Hepatocyte (in vitro differentiated cells): ENCODE measurements around the gene NR5A1.

Source experiments
- CTCF ChIP-seq: fragments of 200-600 bp; sonication (generic); IDR thresholded peaks from 2 replicates; pipeline ENCODE4 v1.5.1; 2016; ENCODE audit warnings: antibody characterized with exemption, mild to moderate bottlenecking; ENCODE audit not compliant: poor library complexity
- EZH2 ChIP-seq: fragments of 200-600 bp; sonication (generic); IDR thresholded peaks from 2 replicates; pipeline ENCODE4 v1.6.1; 2016; ENCODE audit warnings: antibody characterized with exemption, mild to moderate bottlenecking, borderline replicate concordance
- EZH2phosphoT487 ChIP-seq: fragments of 200-600 bp; sonication (generic); IDR thresholded peaks from one replicate; pipeline ENCODE4 v1.6.1; 2018; ENCODE audit warnings: antibody characterized with exemption, mild to moderate bottlenecking, low read depth, moderate library complexity; ENCODE audit not compliant: unreplicated experiment, severe bottlenecking

DNA sequence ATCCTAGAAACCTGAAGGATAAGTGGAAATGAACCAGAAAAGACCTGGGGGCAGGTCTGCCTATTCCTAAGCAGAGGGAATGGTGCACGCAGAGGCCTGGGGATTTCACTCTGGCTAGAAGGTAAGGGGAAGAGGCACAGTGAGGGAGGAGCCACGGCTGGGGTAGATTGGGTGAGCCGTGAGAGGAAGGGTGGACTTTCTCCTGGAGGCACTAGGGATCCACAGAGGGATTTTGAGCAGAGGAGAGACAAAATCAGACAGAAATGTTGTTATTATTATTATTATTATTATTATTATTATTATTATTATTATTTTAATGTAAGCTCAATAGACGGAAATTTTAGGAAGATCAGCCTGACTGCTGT, 59.9 kb downstream of the NR5A1 start:
- TF ChIP-seq CTCF (no peak), EZH2 (no peak), EZH2phosphoT487 (no peak)
